H1 (cell line): ENCODE results near the gene MAFG. TPM values are rescaled to one million over a fixed set of nuclear protein-coding genes. Genes with fewer than 3 reads are reported as not detected.

Experiments used
- CTCF ChIA-PET: fragments of 300-600 bp; sonication (Branson Sonifier 250); formaldehyde crosslinking; loops from one replicate; lab custom pipeline; 2021; ENCODE audit not compliant: partially characterized antibody; lab: Charles Lee
- POLR2A ChIA-PET: fragments of 300-600 bp; sonication (Branson Sonifier 250); formaldehyde crosslinking; loops from one replicate; lab custom pipeline; 2021; ENCODE audit warnings: inconsistent platforms; ENCODE audit not compliant: partially characterized antibody; lab: Charles Lee
- DNase-seq, 2 experiments: peaks; one replicate each; pipeline versions ENCODE4 v3.0.0 to v3.0.0-alpha.2; 2010 to 2022; ENCODE audit warnings: low spot score in 2 of 2, low read depth in 1 of 2, mixed read lengths in 1 of 2
- FAIRE-seq: peaks from 2 replicates; lab custom pipeline; 2011; peaks lifted over from hg19 to GRCh38; lab: Jason Lieb, UNC
- H2AFZ ChIP-seq: 2 replicates; pipeline ENCODE4 v1.8.1; 2012; ENCODE audit warnings: low read length, inconsistent platforms
- H2AK5ac ChIP-seq: 2 replicates; pipeline ENCODE4 v1.6.1; 2013; ENCODE audit warnings: low read depth, low read length
- H2BK120ac ChIP-seq: replicated peaks from 2 replicates; pipeline ENCODE3; 2013; ENCODE audit warnings: low read depth, low read length, inconsistent platforms
- H2BK12ac ChIP-seq: 2 replicates; pipeline ENCODE4 v1.6.1; 2013; ENCODE audit warnings: low read depth, low read length
- H2BK15ac ChIP-seq: 2 replicates; pipeline ENCODE4 v1.6.1; 2013; ENCODE audit warnings: low read length
- H2BK20ac ChIP-seq: 2 replicates; pipeline ENCODE4 v1.6.1; 2013; ENCODE audit warnings: low read length
- H2BK5ac ChIP-seq: 2 replicates; pipeline ENCODE4 v1.6.1; 2013; ENCODE audit warnings: low read depth, low read length
- H3K14ac ChIP-seq: 2 replicates; pipeline ENCODE4 v1.6.1; 2013; ENCODE audit warnings: inconsistent platforms; ENCODE audit not compliant: insufficient read length
- H3K18ac ChIP-seq: 2 replicates; pipeline ENCODE4 v1.6.1; 2013; ENCODE audit warnings: low read length; ENCODE audit errors: extremely low read depth
- H3K23ac ChIP-seq: 2 replicates; pipeline ENCODE4 v1.6.1; 2013; ENCODE audit warnings: inconsistent platforms; ENCODE audit not compliant: insufficient read length
- H3K23me2 ChIP-seq: 2 replicates; pipeline ENCODE4 v1.6.1; 2013; ENCODE audit warnings: low read depth, low read length
- H3K27ac ChIP-seq: 2 replicates; pipeline ENCODE4 v1.6.1; 2011; ENCODE audit warnings: low read depth, low read length, inconsistent platforms
- H3K27me3 ChIP-seq, 4 experiments: replicated peaks in 1 of 4; 1 replicate in 1 of 4; 2 replicates in 3 of 4; pipeline versions ENCODE4 v1.6.1 to v1.8.1; 2011 to 2013; ENCODE audit warnings: low read length in 3 of 4, mild to moderate bottlenecking in 3 of 4, inconsistent platforms in 2 of 4, mixed read lengths in 2 of 4, moderate library complexity in 1 of 4; ENCODE audit not compliant: control insufficient read depth in 3 of 4, insufficient read depth in 3 of 4; ENCODE audit errors: extremely low read depth in 1 of 4
- H3K36me3 ChIP-seq, 4 experiments: 2 replicates each; pipeline versions ENCODE4 v1.6.1 to v1.8.1; 2011 to 2013; ENCODE audit warnings: mild to moderate bottlenecking in 4 of 4, low read length in 3 of 4, moderate library complexity in 2 of 4, control low read depth in 1 of 4, inconsistent platforms in 1 of 4; ENCODE audit not compliant: insufficient read depth in 4 of 4, control insufficient read depth in 2 of 4
- H3K4ac ChIP-seq: replicated peaks from 2 replicates; pipeline ENCODE3; 2013; ENCODE audit warnings: low read length, low read depth, mixed read lengths, inconsistent platforms; ENCODE audit not compliant: insufficient read length
- H3K4me1 ChIP-seq, 4 experiments: replicated peaks in 1 of 4; 1 replicate in 1 of 4; 2 replicates in 3 of 4; pipeline versions ENCODE4 v1.6.1 to v1.8.1; 2011 to 2013; ENCODE audit warnings: low read length in 3 of 4, inconsistent platforms in 2 of 4, mixed read lengths in 1 of 4; ENCODE audit not compliant: insufficient read depth in 4 of 4, control insufficient read depth in 3 of 4
- H3K4me2 ChIP-seq, 2 experiments: 2 replicates each; pipeline versions ENCODE4 v1.6.1 to v1.8.1; 2011 to 2013; ENCODE audit warnings: low read depth in 2 of 2, low read length in 2 of 2, control low read depth in 1 of 2, inconsistent platforms in 1 of 2, mild to moderate bottlenecking in 1 of 2; ENCODE audit not compliant: insufficient read depth in 1 of 2
- H3K4me3 ChIP-seq, 4 experiments: fragments of 200-600, 300-600 bp in 1 of 4; sonication (generic), shearing (Covaris generic), sonication (Bioruptor Twin) in 1 of 4; 2 replicates each; pipeline versions ENCODE4 v1.5.1 to v1.8.1; 2011 to 2016; ENCODE audit warnings: low read length in 4 of 4, low read depth in 3 of 4, control low read depth in 2 of 4, inconsistent platforms in 2 of 4, mild to moderate bottlenecking in 2 of 4, mixed read lengths in 1 of 4, moderate library complexity in 1 of 4; ENCODE audit not compliant: insufficient read depth in 2 of 4; ENCODE audit errors: extremely low read depth in 1 of 4
- H3K56ac ChIP-seq: replicated peaks from 2 replicates; pipeline ENCODE3; 2013; ENCODE audit warnings: low read depth, mild to moderate bottlenecking, mixed read lengths, low read length, inconsistent platforms; ENCODE audit not compliant: insufficient read length
- H3K79me1 ChIP-seq: 2 replicates; pipeline ENCODE4 v1.6.1; 2013; ENCODE audit warnings: low read depth, low read length, control low read depth
- H3K79me2 ChIP-seq, 2 experiments: 2 replicates each; pipeline versions ENCODE4 v1.6.1 to v1.8.1; 2012 to 2013; ENCODE audit warnings: low read length in 2 of 2, mild to moderate bottlenecking in 2 of 2, inconsistent platforms in 1 of 2; ENCODE audit not compliant: insufficient read depth in 2 of 2, control insufficient read depth in 1 of 2
- H3K9ac ChIP-seq, 4 experiments: replicated peaks in 1 of 4; 1 replicate in 1 of 4; 2 replicates in 3 of 4; pipeline versions ENCODE4 v1.6.1 to v1.8.1; 2011 to 2013; ENCODE audit warnings: low read depth in 3 of 4, low read length in 3 of 4, control low read depth in 2 of 4, mild to moderate bottlenecking in 2 of 4, moderate library complexity in 2 of 4, inconsistent platforms in 1 of 4; ENCODE audit errors: extremely low read depth in 1 of 4
- H3K9me3 ChIP-seq, 2 experiments: 2 replicates each; pipeline versions ENCODE4 v1.6.1 to v1.8.1; 2012 to 2013; ENCODE audit warnings: mild to moderate bottlenecking in 2 of 2, moderate library complexity in 2 of 2, control low read depth in 1 of 2, inconsistent platforms in 1 of 2, low read depth in 1 of 2, low read length in 1 of 2, mixed read lengths in 1 of 2; ENCODE audit not compliant: insufficient read depth in 2 of 2
- H4K20me1 ChIP-seq, 2 experiments: replicated peaks in 1 of 2; 2 replicates each; pipeline versions ENCODE3 to v1.8.1; 2011 to 2013; ENCODE audit warnings: inconsistent platforms in 2 of 2, low read length in 2 of 2, mild to moderate bottlenecking in 1 of 2; ENCODE audit not compliant: insufficient read depth in 2 of 2, control insufficient read depth in 1 of 2
- H4K5ac ChIP-seq: 2 replicates; pipeline ENCODE4 v1.6.1; 2013; ENCODE audit warnings: low read length, low read depth, mixed read lengths, inconsistent platforms; ENCODE audit not compliant: insufficient read length
- H4K8ac ChIP-seq: 2 replicates; pipeline ENCODE4 v1.8.0; 2013; ENCODE audit warnings: mild to moderate bottlenecking, moderate library complexity, low read length, inconsistent platforms; ENCODE audit not compliant: insufficient read depth; ENCODE audit errors: extremely low read depth
- H4K91ac ChIP-seq: replicated peaks from 2 replicates; pipeline ENCODE3; 2013; ENCODE audit warnings: low read length, mixed read lengths, inconsistent platforms; ENCODE audit not compliant: insufficient read length
- PHF8 ChIP-seq: fragments of 200-600 bp; sonication (generic); conservative IDR thresholded peaks from 2 replicates; pipeline ENCODE4 v1.7.1; 2012; ENCODE audit warnings: low read depth, mild to moderate bottlenecking, inconsistent platforms, low read length, moderate library complexity
- SUZ12 ChIP-seq: fragments of 200-600 bp; sonication (generic); IDR thresholded peaks from 2 replicates; pipeline ENCODE4 v1.6.1; 2012; ENCODE audit warnings: mild to moderate bottlenecking, inconsistent platforms, low read length, moderate library complexity, mixed read lengths
- TAF7 ChIP-seq: optimal IDR thresholded peaks from 2 replicates; pipeline ENCODE3; 2011; ENCODE audit warnings: low read depth, mild to moderate bottlenecking, inconsistent platforms, low read length, moderate library complexity, borderline replicate concordance
- WGBS, 2 experiments: shearing (Covaris generic) in 1 of 2; methylation state at CpG; one replicate each; pipeline versions ENCODE4 v1.1.6 to v1.1.7; 2013 to 2015; ENCODE audit warnings: low lambda C conversion rate in 2 of 2, mixed read lengths in 2 of 2, inconsistent platforms in 1 of 2, low coverage in 1 of 2, missing lambda C conversion rate in 1 of 2; ENCODE audit not compliant: insufficient replicate concordance in 2 of 2, insufficient coverage in 1 of 2, insufficient read length in 1 of 2; ENCODE audit errors: extremely low coverage in 1 of 2, missing lambda C conversion rate in 1 of 2; 5-methylcytosine and 5-hydroxymethylcytosine counted together
- polyA plus RNA-seq, 7 experiments: library from polyadenylated mRNA; depleted of rRNA in 3 of 7; stranded (reverse) in 5 of 7; unstranded in 2 of 7; fragments of >200 nt in 5 of 7; fragments of 200-250 nt in 2 of 7; gene quantifications; 1 replicate in 5 of 7; 2 replicates in 1 of 7; 4 replicates in 1 of 7; pipeline versions ENCODE4 v1.2.1 to v1.2.3, GENCODE V29; 2011 to 2013; ENCODE audit warnings: missing spikeins in 2 of 7, mixed read lengths in 2 of 7
- total RNA-seq: library from RNA; stranded (reverse); fragmentation: NEBNext Ultra II Directional; extraction: Animal tissue kit (Norgen Biotek cat#: 25700); gene quantifications from 2 replicates; pipeline ENCODE4 v1.2.1, GENCODE V29; 2021

Gene MAFG
- total and polyA plus RNA-seq, 2 of the 8 experiments (the other 6 are each of a cell fraction or from before 2014, with no cell fraction given) = 25.5 to 26.9 TPM

DNA sequence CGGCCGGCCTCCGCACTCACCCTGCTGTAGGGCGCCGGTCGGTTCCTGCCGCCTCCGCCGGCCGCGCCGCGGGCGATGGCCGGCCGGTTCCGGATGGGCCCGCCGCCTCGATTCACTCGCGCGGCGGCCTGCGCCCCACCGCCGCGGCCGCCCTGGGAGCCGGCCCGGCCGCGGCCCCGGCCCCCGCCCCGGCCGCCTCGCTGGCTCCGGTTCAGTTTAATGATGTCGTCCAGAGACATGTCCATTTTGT, 36.3 kb downstream of the MAFG start:
- Histone ChIP-seq H3K4ac (no peak overlapping the region), H2BK15ac (no peak overlapping the region), H3K79me2 (peaks cover 8 to 37% of the 10 kb centered on the region in 2 experiments), H3K27ac (peak overlapping the region; percentile 83; the same call in 1 of the 2 replicates), H4K91ac (no peak overlapping the region), H3K36me3 (peaks cover 22 to 41% (median 33%) of the 10 kb centered on the region in 4 experiments), H2BK5ac (no peak overlapping the region), H3K18ac (no peak overlapping the region), H2BK120ac (no peak overlapping the region), H2BK12ac (no peak overlapping the region), H3K23ac (no peak overlapping the region), H3K9me3 (no peaks in the 10 kb centered on the region), H3K4me2 (peak overlapping the region in 1 of 2 experiments; percentile 84; a peak in 2 of 4 replicates), H4K5ac (no peak overlapping the region), H2BK20ac (no peak overlapping the region), H3K79me1 (peaks cover 18% of the 10 kb centered on the region), H2AK5ac (no peak overlapping the region), H4K20me1 (peaks cover 12 to 15% of the 10 kb centered on the region in 2 experiments), H4K8ac (no peak overlapping the region), H3K27me3 (no peaks in the 10 kb centered on the region), H3K23me2 (peaks cover 5% of the 10 kb centered on the region; the same call in 1 of the 2 replicates), H3K14ac (no peak overlapping the region), H3K4me3 (peak overlapping the region; percentile 80 to 94 (median 88)), H3K9ac (peak overlapping the region in 3 of 4 experiments; percentile 86 to 99 (median 95); a peak in 5 of 7 replicates), H3K56ac (no peak overlapping the region), H2AFZ (no peak overlapping the region), H3K4me1 (peaks cover 0 to 3% (median 2%) of the 10 kb centered on the region in 4 experiments; a peak in 5 of 7 replicates)
- ChIA-PET CTCF (interaction anchor here (1.8 kb wide), 1 partner anchor 33 kb away, joined by 4 read pairs; no protein-coding TSS in a partner anchor), POLR2A (interaction anchor here (0.6 to 12.3 kb wide), 11 partner anchors 11 to 629 kb away, joined by 3 to 151 read pairs (median 5); partner anchors contain the start of gene NPB)
- no peak for DNase-seq
- 0% methylated on average over 3 of the region's 40 CpGs; no CpG with 5 or more reads in 1 of the 2 experiments for WGBS, 2 experiments
- TF ChIP-seq TAF7 (peak; percentile 72), PHF8 (0 out of 2 replicates have a peak, but pooled peaks have one; percentile 6), SUZ12 (no peak)
- FAIRE-seq = no peak
